SK-N-SH treated with all-trans-retinoic acid at 6 μM for 48 hours (cell line): Measurements from ENCODE around the gene PTPRN2.

Experiments
- GLIS3 ChIP-seq: fragments of 250-450 bp; sonication (Bioruptor Pico); IDR thresholded peaks from 2 replicates; pipeline ENCODE4 v1.5.0; 2020; ENCODE audit warnings: mild to moderate bottlenecking, moderate library complexity
- OSR1 ChIP-seq: fragments of 250-450 bp; sonication (Bioruptor Pico); IDR thresholded peaks from 2 replicates; pipeline ENCODE4 v1.8.0; 2022; ENCODE audit warnings: moderate library complexity, mild to moderate bottlenecking, inconsistent platforms
- ZFP30 ChIP-seq: fragments of 450-650 bp; formaldehyde crosslinking; IDR thresholded peaks from 2 replicates; pipeline ENCODE4 v1.5.0; 2022; ENCODE audit warnings: mild to moderate bottlenecking, moderate library complexity
- ZNF70 ChIP-seq: fragments of 450-650 bp; formaldehyde crosslinking; IDR thresholded peaks from 2 replicates; pipeline ENCODE4 v1.5.0; 2020; ENCODE audit warnings: mild to moderate bottlenecking, moderate library complexity
- TF ChIP-seq, protein P1 (sequence below): fragments of 250-450 bp; sonication (Bioruptor Pico); IDR thresholded peaks from 2 replicates; pipeline ENCODE4 v1.8.0; 2020; ENCODE audit warnings: mild to moderate bottlenecking, moderate library complexity, borderline replicate concordance
- TF ChIP-seq, protein P2 (sequence below): fragments of 250-450 bp; sonication (Bioruptor Pico); IDR thresholded peaks from 2 replicates; pipeline ENCODE4 v1.5.1; 2021; ENCODE audit warnings: mild to moderate bottlenecking, moderate library complexity
- TF ChIP-seq, protein P3 (sequence below): fragments of 250-450 bp; sonication (Bioruptor Pico); IDR thresholded peaks from 2 replicates; pipeline ENCODE4 v1.5.0; 2020; ENCODE audit warnings: mild to moderate bottlenecking, moderate library complexity

DNA sequence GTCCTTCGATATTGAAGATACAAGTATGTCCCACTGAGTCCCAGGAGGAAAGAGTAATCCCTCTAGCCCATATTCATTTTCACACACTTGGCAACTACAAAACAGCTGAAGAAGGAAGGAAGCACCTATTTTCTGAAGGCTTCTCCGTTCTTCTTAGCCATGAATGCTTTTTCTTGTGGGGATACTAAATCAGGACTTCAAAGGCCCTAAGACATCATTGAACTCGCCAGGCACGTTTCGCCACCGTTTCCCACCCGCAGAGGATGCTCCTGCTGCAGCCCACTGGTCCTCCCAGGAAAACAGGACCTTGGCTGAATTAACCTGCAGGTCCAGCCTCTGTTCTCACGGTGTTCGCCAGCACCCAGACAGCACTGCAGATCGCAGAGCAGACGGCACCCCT, 689.4 kb downstream of the PTPRN2 start:
- TF ChIP-seq OSR1 (CRISPR knock-in tag) = no peak
- TF ChIP-seq GLIS3 = no peak
- TF ChIP-seq ZFP30 (CRISPR knock-in tag) = no peak
- TF ChIP-seq, protein P1, sequence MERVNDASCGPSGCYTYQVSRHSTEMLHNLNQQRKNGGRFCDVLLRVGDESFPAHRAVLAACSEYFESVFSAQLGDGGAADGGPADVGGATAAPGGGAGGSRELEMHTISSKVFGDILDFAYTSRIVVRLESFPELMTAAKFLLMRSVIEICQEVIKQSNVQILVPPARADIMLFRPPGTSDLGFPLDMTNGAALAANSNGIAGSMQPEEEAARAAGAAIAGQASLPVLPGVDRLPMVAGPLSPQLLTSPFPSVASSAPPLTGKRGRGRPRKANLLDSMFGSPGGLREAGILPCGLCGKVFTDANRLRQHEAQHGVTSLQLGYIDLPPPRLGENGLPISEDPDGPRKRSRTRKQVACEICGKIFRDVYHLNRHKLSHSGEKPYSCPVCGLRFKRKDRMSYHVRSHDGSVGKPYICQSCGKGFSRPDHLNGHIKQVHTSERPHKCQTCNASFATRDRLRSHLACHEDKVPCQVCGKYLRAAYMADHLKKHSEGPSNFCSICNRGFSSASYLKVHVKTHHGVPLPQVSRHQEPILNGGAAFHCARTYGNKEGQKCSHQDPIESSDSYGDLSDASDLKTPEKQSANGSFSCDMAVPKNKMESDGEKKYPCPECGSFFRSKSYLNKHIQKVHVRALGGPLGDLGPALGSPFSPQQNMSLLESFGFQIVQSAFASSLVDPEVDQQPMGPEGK (CRISPR knock-in tag) = no peak
- no peak for TF ChIP-seq ZNF70 (CRISPR knock-in tag)
- TF ChIP-seq, protein P2, sequence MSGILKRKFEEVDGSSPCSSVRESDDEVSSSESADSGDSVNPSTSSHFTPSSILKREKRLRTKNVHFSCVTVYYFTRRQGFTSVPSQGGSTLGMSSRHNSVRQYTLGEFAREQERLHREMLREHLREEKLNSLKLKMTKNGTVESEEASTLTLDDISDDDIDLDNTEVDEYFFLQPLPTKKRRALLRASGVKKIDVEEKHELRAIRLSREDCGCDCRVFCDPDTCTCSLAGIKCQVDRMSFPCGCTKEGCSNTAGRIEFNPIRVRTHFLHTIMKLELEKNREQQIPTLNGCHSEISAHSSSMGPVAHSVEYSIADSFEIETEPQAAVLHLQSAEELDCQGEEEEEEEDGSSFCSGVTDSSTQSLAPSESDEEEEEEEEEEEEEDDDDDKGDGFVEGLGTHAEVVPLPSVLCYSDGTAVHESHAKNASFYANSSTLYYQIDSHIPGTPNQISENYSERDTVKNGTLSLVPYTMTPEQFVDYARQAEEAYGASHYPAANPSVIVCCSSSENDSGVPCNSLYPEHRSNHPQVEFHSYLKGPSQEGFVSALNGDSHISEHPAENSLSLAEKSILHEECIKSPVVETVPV (CRISPR knock-in tag) = no peak
- TF ChIP-seq, protein P3, sequence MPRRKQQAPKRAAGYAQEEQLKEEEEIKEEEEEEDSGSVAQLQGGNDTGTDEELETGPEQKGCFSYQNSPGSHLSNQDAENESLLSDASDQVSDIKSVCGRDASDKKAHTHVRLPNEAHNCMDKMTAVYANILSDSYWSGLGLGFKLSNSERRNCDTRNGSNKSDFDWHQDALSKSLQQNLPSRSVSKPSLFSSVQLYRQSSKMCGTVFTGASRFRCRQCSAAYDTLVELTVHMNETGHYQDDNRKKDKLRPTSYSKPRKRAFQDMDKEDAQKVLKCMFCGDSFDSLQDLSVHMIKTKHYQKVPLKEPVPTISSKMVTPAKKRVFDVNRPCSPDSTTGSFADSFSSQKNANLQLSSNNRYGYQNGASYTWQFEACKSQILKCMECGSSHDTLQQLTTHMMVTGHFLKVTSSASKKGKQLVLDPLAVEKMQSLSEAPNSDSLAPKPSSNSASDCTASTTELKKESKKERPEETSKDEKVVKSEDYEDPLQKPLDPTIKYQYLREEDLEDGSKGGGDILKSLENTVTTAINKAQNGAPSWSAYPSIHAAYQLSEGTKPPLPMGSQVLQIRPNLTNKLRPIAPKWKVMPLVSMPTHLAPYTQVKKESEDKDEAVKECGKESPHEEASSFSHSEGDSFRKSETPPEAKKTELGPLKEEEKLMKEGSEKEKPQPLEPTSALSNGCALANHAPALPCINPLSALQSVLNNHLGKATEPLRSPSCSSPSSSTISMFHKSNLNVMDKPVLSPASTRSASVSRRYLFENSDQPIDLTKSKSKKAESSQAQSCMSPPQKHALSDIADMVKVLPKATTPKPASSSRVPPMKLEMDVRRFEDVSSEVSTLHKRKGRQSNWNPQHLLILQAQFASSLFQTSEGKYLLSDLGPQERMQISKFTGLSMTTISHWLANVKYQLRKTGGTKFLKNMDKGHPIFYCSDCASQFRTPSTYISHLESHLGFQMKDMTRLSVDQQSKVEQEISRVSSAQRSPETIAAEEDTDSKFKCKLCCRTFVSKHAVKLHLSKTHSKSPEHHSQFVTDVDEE (CRISPR knock-in tag) = no peak
